T-cell (primary cell): Measurements from ENCODE around the gene AJUBA. TPM values are rescaled to one million over a fixed set of nuclear protein-coding genes. Genes with fewer than 3 reads are reported as not detected.

ENCODE experiments used
- ATAC-seq, 4 experiments: fragments of 200-7000 bp in 3 of 4; fragments of 150-1000 bp in 1 of 4; cut with Tn5 transposase; replicated peaks in 1 of 4; 1 replicate in 3 of 4; 2 replicates in 1 of 4; pipeline ENCODE4 v1.10.0; 2021; ENCODE audit warnings: moderate library complexity in 3 of 4, mild to moderate bottlenecking in 2 of 4, moderate number of reproducible peaks in 1 of 4
- CTCF ChIA-PET, 2 donors: fragments of 300-600 bp; sonication (Branson Sonifier 250); formaldehyde crosslinking; loops; one replicate each; lab custom pipeline; 2022; ENCODE audit warnings: antibody characterized with exemption in 2 of 2; lab: Charles Lee
- POLR2A ChIA-PET, 2 donors: fragments of 300-600 bp; sonication (Branson Sonifier 250); formaldehyde crosslinking; loops; one replicate each; lab custom pipeline; 2022; ENCODE audit warnings: antibody characterized with exemption in 2 of 2; lab: Charles Lee
- DNase-seq, 35 experiments: peaks; one replicate each; pipeline versions ENCODE4 v3.0.0 to v3.0.0-alpha.2; 2013 to 2023
- H3K27ac ChIP-seq: one replicate; pipeline ENCODE4 v1.5.1; 2013; ENCODE audit warnings: low read length
- H3K27me3 ChIP-seq, 2 experiments: replicated peaks in 1 of 2; 1 replicate in 1 of 2; 2 replicates in 1 of 2; pipeline versions ENCODE4 v1.6.1 to v1.7.0; 2013; ENCODE audit warnings: low read length in 1 of 2, mixed read lengths in 1 of 2; ENCODE audit not compliant: control insufficient read depth in 2 of 2, insufficient read depth in 2 of 2; ENCODE audit errors: extremely low read depth in 1 of 2
- H3K36me3 ChIP-seq, 2 donors: 1 replicate in 1 of 2; 2 replicates in 1 of 2; pipeline versions ENCODE4 v1.6.1 to v1.7.0; 2013; ENCODE audit warnings: low read length in 1 of 2; ENCODE audit not compliant: control insufficient read depth in 2 of 2, insufficient read depth in 1 of 2; ENCODE audit errors: extremely low read depth in 1 of 2
- H3K4me1 ChIP-seq, 2 experiments: 1 replicate in 1 of 2; 2 replicates in 1 of 2; pipeline versions ENCODE4 v1.6.1 to v1.7.0; 2013; ENCODE audit warnings: low read length in 2 of 2, mixed read lengths in 1 of 2; ENCODE audit not compliant: insufficient read depth in 2 of 2, control insufficient read depth in 1 of 2; ENCODE audit errors: extremely low read depth in 1 of 2
- H3K4me3 ChIP-seq, 2 donors: 1 replicate in 1 of 2; 2 replicates in 1 of 2; pipeline versions ENCODE4 v1.5.1 to v1.7.0; 2013; ENCODE audit warnings: mild to moderate bottlenecking in 2 of 2, low read length in 1 of 2, moderate library complexity in 1 of 2; ENCODE audit not compliant: control insufficient read depth in 1 of 2; ENCODE audit errors: extremely low read depth in 1 of 2
- H3K9me3 ChIP-seq: 2 replicates; pipeline ENCODE4 v1.7.0; 2013
- H3K27ac Mint-ChIP-seq, 2 donors: one replicate each; pipeline ENCODE4 v1.8.0; 2020 to 2021; ENCODE audit warnings: mild to moderate bottlenecking in 2 of 2, mixed read lengths in 2 of 2
- H3K27me3 Mint-ChIP-seq, 2 donors: one replicate each; pipeline ENCODE4 v1.8.0; 2021 to 2022; ENCODE audit warnings: mixed read lengths in 2 of 2
- H3K36me3 Mint-ChIP-seq: one replicate; pipeline ENCODE4 v1.8.0; 2021; ENCODE audit warnings: mixed read lengths
- H3K4me1 Mint-ChIP-seq, 3 donors: one replicate each; pipeline ENCODE4 v1.8.0; 2020 to 2022; ENCODE audit warnings: mixed read lengths in 3 of 3, mild to moderate bottlenecking in 1 of 3
- H3K4me3 Mint-ChIP-seq, 3 donors: one replicate each; pipeline ENCODE4 v1.8.0; 2020 to 2022; ENCODE audit warnings: mild to moderate bottlenecking in 3 of 3, mixed read lengths in 3 of 3, moderate library complexity in 3 of 3
- H3K9me3 Mint-ChIP-seq, 3 donors: one replicate each; pipeline ENCODE4 v1.8.0; 2020 to 2022; ENCODE audit warnings: mixed read lengths in 3 of 3
- WGBS: methylation state at CpG from one replicate; pipeline ENCODE4 v1.1.5; 2013; ENCODE audit warnings: missing lambda C conversion rate; ENCODE audit not compliant: insufficient coverage; 5-methylcytosine and 5-hydroxymethylcytosine counted together
- total RNA-seq, 35 experiments: library from RNA in 6 of 35; stranded (reverse) in 6 of 35; fragments of 120-200 nt in 1 of 35; gene quantifications; one replicate each; pipeline versions ENCODE4 v1.2.1 to v1.2.4 and lab custom pipeline; 2013 to 2026

The AJUBA gene
- total RNA-seq, 5 donors from 2014 or later (not counting 1 experiment from before 2014, with no cell fraction given): 1.8 to 3.1 (median 2.4) TPM

DNA sequence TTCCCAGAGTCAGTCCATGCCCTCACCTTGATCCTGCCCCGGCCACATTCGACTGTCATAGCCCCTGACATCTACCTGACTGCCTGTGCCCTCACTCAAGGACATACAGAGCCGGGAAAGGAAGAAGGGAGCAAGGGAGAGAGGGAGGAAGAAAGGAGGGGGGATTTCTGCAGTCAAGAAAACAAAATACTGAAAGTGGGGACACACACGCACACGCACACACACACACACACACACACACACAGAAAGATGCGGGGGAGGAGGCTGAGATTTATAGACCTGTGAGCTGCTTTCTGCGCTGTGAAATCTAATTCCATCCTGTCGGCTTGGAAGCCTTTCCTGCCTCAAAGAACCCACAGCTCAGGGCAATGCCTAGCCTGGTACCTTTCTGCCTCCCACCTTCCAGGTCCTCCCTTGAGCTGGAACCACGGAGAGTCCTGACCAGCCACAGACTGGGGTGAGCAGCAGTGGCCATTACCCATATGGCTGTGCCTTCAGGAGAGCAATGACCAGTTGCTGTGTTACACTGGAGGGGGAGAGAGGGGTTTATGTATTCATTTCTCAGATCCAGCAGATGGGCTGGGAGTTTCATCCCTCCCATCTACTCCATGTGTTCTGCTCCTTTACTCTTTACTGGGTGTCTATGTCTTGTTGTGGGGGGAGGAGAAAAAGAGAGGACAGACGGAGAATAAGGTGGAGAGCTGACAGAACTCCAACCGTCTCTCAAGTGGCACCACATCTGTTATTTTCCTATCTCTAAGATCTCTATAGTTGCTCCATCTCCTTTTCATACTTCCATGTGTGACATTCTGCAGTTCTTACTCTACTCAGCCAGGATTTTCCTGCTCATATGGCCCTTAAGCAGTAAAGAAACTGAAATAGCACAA lies 14.7 kb upstream of the AJUBA start:
- no peak for DNase-seq
- Mint-ChIP-seq H3K27ac (no peak overlapping the region), H3K4me3 (no peak overlapping the region), H3K9me3 (no peaks in the 10 kb centered on the region), H3K4me1 (no peaks in the 10 kb centered on the region), H3K36me3 (peaks cover 13% of the 10 kb centered on the region), H3K27me3 (no peaks in the 10 kb centered on the region)
- ChIA-PET CTCF (interaction anchor here (0.5 to 3.0 kb wide), 7 partner anchors 10 to 64 kb away, joined by 3 to 38 read pairs (median 4); partner anchors contain the start of gene CDH24 (in 1 of the 2)), POLR2A (interaction anchor here (0.6 kb wide), 2 partner anchors 44 to 87 kb away, joined by 3 to 11 read pairs; no protein-coding TSS in a partner anchor)
- Histone ChIP-seq H3K27ac (no peak overlapping the region), H3K4me1 (peaks cover 0 to 4% of the 10 kb centered on the region in 2 experiments), H3K4me3 (no peak overlapping the region), H3K27me3 (no peaks in the 10 kb centered on the region), H3K9me3 (no peaks in the 10 kb centered on the region), H3K36me3 (peaks cover 4% of the 10 kb centered on the region in 2 donors)
- ATAC-seq: no peak
- WGBS: 52% methylated on average over 2 of the region's 11 CpGs

DNA sequence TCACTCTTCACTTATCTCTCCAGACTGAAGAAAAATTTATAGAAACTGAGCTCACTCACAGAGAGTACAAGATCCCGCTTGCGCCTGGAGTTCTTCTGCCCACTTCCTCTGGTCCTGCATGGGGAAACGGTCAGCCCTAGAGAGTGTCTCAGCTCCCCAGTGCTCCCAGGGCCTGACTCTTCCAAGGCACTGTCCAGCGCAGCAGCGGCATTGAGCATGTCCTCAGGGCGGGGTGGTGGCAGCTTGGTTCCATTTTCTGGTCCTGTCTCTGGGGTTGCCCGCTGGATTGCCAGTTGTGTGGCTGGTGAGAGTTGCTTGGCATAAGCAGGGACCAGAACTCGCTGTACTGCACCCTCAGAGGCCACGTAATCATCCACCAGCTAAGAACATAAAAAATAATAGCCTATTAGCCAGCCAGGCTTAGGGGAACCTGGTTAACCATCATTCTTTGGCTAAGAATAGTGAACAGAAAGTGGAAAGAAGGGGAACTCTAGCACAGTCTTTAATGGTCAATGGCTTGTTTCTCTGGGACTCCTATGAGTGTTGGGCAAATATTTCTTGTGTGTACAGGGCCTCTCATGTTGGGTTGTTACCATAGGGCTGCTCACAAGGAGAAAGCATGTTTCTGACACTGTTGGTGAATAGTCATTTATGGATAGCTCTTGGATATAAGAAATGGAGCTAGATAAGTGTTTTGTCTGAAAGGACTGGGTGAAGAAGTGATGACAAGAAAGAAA lies 13.7 kb upstream of the AJUBA start:
- 91% methylated on average over 6 of the region's 9 CpGs for WGBS
- no peak for ATAC-seq

DNA sequence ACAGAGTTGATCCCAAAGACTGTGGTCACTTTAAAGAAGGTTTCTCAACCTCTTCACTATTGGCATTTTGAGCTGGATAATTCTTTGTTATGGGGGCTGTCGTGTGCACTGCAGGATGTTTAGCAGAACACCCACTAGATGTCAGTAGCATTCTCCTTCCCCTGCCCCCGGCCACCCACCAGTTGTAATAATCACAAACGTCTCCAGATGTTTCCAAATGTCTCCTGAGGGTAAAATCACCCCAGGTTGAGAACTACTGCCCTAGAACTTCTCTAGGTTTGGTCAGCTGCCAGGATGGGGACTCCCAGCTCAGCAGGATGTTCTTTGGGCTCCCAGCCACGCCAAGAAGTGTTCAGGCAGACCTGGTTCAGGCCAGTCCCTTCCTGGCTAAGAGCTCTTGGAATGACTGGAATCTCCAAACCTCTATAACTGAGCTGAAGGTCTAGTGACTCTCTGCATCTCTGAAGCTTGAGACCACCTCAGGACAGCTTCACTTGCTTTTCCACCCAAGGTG lies 12.5 kb upstream of the AJUBA start:
- Histone ChIP-seq H3K27me3 (no peaks in the 10 kb centered on the region), H3K9me3 (no peaks in the 10 kb centered on the region), H3K36me3 (peaks cover 4% of the 10 kb centered on the region in 2 donors), H3K27ac (no peak overlapping the region), H3K4me3 (no peak overlapping the region), H3K4me1 (peaks cover 0 to 4% of the 10 kb centered on the region in 2 experiments)
- Mint-ChIP-seq H3K4me1 (no peaks in the 10 kb centered on the region), H3K36me3 (peaks cover 17% of the 10 kb centered on the region), H3K27me3 (no peaks in the 10 kb centered on the region), H3K4me3 (no peak overlapping the region), H3K27ac (no peak overlapping the region), H3K9me3 (no peaks in the 10 kb centered on the region)
- peak; percentile 69 to 85 (median 75) for ATAC-seq
- ChIA-PET CTCF (interaction anchor here (0.5 to 3.5 kb wide), 29 partner anchors 8 to 896 kb away, joined by 3 to 38 read pairs (median 6); partner anchors contain the start of genes ACIN1 (in 1 of the 2) and CDH24 (in 1 of the 2)), POLR2A (interaction anchor here (0.6 to 0.7 kb wide), 5 partner anchors 68 to 1193 kb away, joined by 5 to 8 read pairs (median 6); no protein-coding TSS in a partner anchor)
- WGBS: 27% methylated on average over 3 of the region's 4 CpGs
- peak in 10 of 35 experiments; percentile 24 to 62 (median 32) for DNase-seq

More for the DNA sequence above, 13.7 kb upstream of the AJUBA start:
- Histone ChIP-seq H3K36me3 (peaks cover 4% of the 10 kb centered on the region in 2 donors), H3K9me3 (no peaks in the 10 kb centered on the region), H3K27me3 (no peaks in the 10 kb centered on the region), H3K27ac (no peak overlapping the region), H3K4me3 (no peak overlapping the region), H3K4me1 (peaks cover 0 to 4% of the 10 kb centered on the region in 2 experiments)
- Mint-ChIP-seq H3K4me3 (no peak overlapping the region), H3K36me3 (peaks cover 13% of the 10 kb centered on the region), H3K9me3 (no peaks in the 10 kb centered on the region), H3K27me3 (no peaks in the 10 kb centered on the region), H3K27ac (no peak overlapping the region), H3K4me1 (no peaks in the 10 kb centered on the region)
- CTCF ChIA-PET: interaction anchor here (0.6 to 3.5 kb wide), 17 partner anchors 10 to 1074 kb away, joined by 3 to 38 read pairs (median 5); partner anchors contain the start of gene CDH24 (in 1 of the 2)
- no peak for DNase-seq
- POLR2A ChIA-PET: interaction anchor here (0.6 kb wide), 2 partner anchors 9 to 13 kb away, joined by 4 to 5 read pairs; no protein-coding TSS in a partner anchor

GRCh38 chr14:22993517-22993916 lies 11.2 kb upstream of the AJUBA start:
- Histone ChIP-seq H3K4me1 (peaks cover 0 to 4% of the 10 kb centered on the region in 2 experiments), H3K27me3 (no peaks in the 10 kb centered on the region), H3K9me3 (no peaks in the 10 kb centered on the region), H3K36me3 (peaks cover 0 to 3% of the 10 kb centered on the region in 2 donors), H3K4me3 (no peak overlapping the region), H3K27ac (no peak overlapping the region)
- no peaks in the 10 kb centered on the region for H3K9me3 Mint-ChIP-seq
- no peak overlapping the region for H3K4me3 Mint-ChIP-seq
- ATAC-seq: no peak
- no peak overlapping the region for H3K27ac Mint-ChIP-seq
- peaks cover 19% of the 10 kb centered on the region for H3K36me3 Mint-ChIP-seq
- DNase-seq: no peak
- CTCF ChIA-PET: interaction anchor here (0.6 to 3.5 kb wide), 10 partner anchors 13 to 77 kb away, joined by 3 to 11 read pairs (median 4); partner anchors contain the start of gene CDH24 (in 1 of the 2)
- H3K4me1 Mint-ChIP-seq: no peaks in the 10 kb centered on the region
- H3K27me3 Mint-ChIP-seq: no peaks in the 10 kb centered on the region
- POLR2A ChIA-PET: interaction anchor here in 1 of 2 donors (1.1 kb wide), 1 partner anchor 14 kb away, joined by 4 read pairs; no protein-coding TSS in a partner anchor

- Histone ChIP-seq H3K27me3 (no peaks in the 10 kb centered on the region), H3K4me3 (no peak overlapping the region), H3K9me3 (no peaks in the 10 kb centered on the region), H3K27ac (no peak overlapping the region), H3K36me3 (peaks cover 0 to 5% of the 10 kb centered on the region in 2 donors), H3K4me1 (peaks cover 0 to 4% of the 10 kb centered on the region in 2 experiments)
- peaks cover 19% of the 10 kb centered on the region for H3K36me3 Mint-ChIP-seq
- no peak overlapping the region for H3K27ac Mint-ChIP-seq
- H3K27me3 Mint-ChIP-seq: no peaks in the 10 kb centered on the region
- ATAC-seq (no peak), DNase-seq (no peak)
- no peak overlapping the region for H3K4me3 Mint-ChIP-seq
- H3K4me1 Mint-ChIP-seq: no peaks in the 10 kb centered on the region
- ChIA-PET CTCF (interaction anchor here (0.6 to 1.1 kb wide), 3 partner anchors 15 to 197 kb away, joined by 4 to 6 read pairs (median 4); no protein-coding TSS in a partner anchor), POLR2A (interaction anchor here in 1 of 2 donors (0.6 kb wide), 1 partner anchor 22 kb away, joined by 7 read pairs; no protein-coding TSS in a partner anchor)
- WGBS: 80% methylated on average over 3 of the region's 8 CpGs
- H3K9me3 Mint-ChIP-seq: no peaks in the 10 kb centered on the region
Measured at GRCh38 chr14:22991852-22992251, 9.5 kb upstream of the AJUBA start.
